Kidney epithelial cell (primary cell): ENCODE measurements around the gene FANCL. TPM values are rescaled to one million over a fixed set of nuclear protein-coding genes. Genes with fewer than 3 reads are reported as not detected.
"Not testable (repeated sequence)": the region's sequence is repeated elsewhere in the genome, so short reads cannot be mapped to it uniquely, and the experiment has no call there.

Experiments used
- DNase-seq: peaks from one replicate; pipeline ENCODE4 v3.0.0-alpha.2; 2010; ENCODE audit warnings: low read depth
- H3K27me3 ChIP-seq: 2 replicates; pipeline ENCODE4 v1.6.0; 2011; ENCODE audit warnings: low read length; ENCODE audit not compliant: control insufficient read depth, insufficient read depth
- H3K36me3 ChIP-seq: 2 replicates; pipeline ENCODE4 v1.5.1; 2011; ENCODE audit warnings: low read length; ENCODE audit not compliant: control insufficient read depth, insufficient read depth
- H3K4me3 ChIP-seq: 2 replicates; pipeline ENCODE4 v1.5.1; 2011; ENCODE audit warnings: low read depth, mild to moderate bottlenecking, control low read depth, low read length
- CTCF ChIP-seq: IDR thresholded peaks from 2 replicates; pipeline ENCODE4 v1.5.1; 2011; ENCODE audit warnings: mild to moderate bottlenecking, moderate library complexity, low read length, control low read depth, inconsistent platforms; ENCODE audit not compliant: insufficient read depth, poor library complexity, severe bottlenecking
- total RNA-seq: library from RNA; depleted of rRNA; stranded (reverse); fragments of >200 nt; gene quantifications from 2 replicates; pipeline ENCODE4 v1.2.3, GENCODE V29; 2015

Gene FANCL
- total RNA-seq, 1 donor from 2014 or later: 12.9 TPM

GRCh38 chr2:58202404-58202803 is 38.7 kb downstream of the FANCL start:
- no peaks in the 10 kb centered on the region for H3K27me3 ChIP-seq
- no peaks in the 10 kb centered on the region for H3K36me3 ChIP-seq
- no peak overlapping the region for H3K4me3 ChIP-seq
- no peak for TF ChIP-seq CTCF
- DNase-seq: no peak

- DNase-seq: no peak
- Histone ChIP-seq H3K4me3 (no peak overlapping the region), H3K36me3 (no peaks in the 10 kb centered on the region), H3K27me3 (no peaks in the 10 kb centered on the region)
- no peak for TF ChIP-seq CTCF
Observed at GRCh38 chr2:58197894-58198293, 43.2 kb downstream of the FANCL start.

- DNase-seq: no peak
- H3K36me3 ChIP-seq: no peaks in the 10 kb centered on the region
- no peak overlapping the region for H3K4me3 ChIP-seq
- TF ChIP-seq CTCF: no peak
- H3K27me3 ChIP-seq: no peaks in the 10 kb centered on the region
Observed at GRCh38 chr2:58195662-58196061, 45.5 kb downstream of the FANCL start.

GRCh38 chr2:58194458-58194857 is 46.7 kb downstream of the FANCL start:
- Histone ChIP-seq H3K36me3 (no peaks in the 10 kb centered on the region), H3K27me3 (no peaks in the 10 kb centered on the region), H3K4me3 (no peak overlapping the region)
- no peak for DNase-seq
- no peak for TF ChIP-seq CTCF

GRCh38 chr2:58187022-58187421 is 54.1 kb downstream of the FANCL start:
- not testable (repeated sequence) for H3K4me3 ChIP-seq, H3K27me3 ChIP-seq, H3K36me3 ChIP-seq, DNase-seq

GRCh38 chr2:58186501-58186900 is 54.6 kb downstream of the FANCL start:
- Histone ChIP-seq H3K27me3 (no peaks in the 10 kb centered on the region), H3K4me3 (no peak overlapping the region), H3K36me3 (no peaks in the 10 kb centered on the region)
- DNase-seq: no peak
- no peak for TF ChIP-seq CTCF
